HG02610 (cell line): ENCODE results near the gene HHIP.

Experiments
- ATAC-seq: cut with Tn5 transposase; IDR thresholded peaks from one replicate; pipeline ENCODE4 v1.9.1; 2021; ENCODE audit warnings: mild to moderate bottlenecking, moderate library complexity; ENCODE audit not compliant: unreplicated experiment

HHIP gene, protein sequence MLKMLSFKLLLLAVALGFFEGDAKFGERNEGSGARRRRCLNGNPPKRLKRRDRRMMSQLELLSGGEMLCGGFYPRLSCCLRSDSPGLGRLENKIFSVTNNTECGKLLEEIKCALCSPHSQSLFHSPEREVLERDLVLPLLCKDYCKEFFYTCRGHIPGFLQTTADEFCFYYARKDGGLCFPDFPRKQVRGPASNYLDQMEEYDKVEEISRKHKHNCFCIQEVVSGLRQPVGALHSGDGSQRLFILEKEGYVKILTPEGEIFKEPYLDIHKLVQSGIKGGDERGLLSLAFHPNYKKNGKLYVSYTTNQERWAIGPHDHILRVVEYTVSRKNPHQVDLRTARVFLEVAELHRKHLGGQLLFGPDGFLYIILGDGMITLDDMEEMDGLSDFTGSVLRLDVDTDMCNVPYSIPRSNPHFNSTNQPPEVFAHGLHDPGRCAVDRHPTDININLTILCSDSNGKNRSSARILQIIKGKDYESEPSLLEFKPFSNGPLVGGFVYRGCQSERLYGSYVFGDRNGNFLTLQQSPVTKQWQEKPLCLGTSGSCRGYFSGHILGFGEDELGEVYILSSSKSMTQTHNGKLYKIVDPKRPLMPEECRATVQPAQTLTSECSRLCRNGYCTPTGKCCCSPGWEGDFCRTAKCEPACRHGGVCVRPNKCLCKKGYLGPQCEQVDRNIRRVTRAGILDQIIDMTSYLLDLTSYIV

DNA sequence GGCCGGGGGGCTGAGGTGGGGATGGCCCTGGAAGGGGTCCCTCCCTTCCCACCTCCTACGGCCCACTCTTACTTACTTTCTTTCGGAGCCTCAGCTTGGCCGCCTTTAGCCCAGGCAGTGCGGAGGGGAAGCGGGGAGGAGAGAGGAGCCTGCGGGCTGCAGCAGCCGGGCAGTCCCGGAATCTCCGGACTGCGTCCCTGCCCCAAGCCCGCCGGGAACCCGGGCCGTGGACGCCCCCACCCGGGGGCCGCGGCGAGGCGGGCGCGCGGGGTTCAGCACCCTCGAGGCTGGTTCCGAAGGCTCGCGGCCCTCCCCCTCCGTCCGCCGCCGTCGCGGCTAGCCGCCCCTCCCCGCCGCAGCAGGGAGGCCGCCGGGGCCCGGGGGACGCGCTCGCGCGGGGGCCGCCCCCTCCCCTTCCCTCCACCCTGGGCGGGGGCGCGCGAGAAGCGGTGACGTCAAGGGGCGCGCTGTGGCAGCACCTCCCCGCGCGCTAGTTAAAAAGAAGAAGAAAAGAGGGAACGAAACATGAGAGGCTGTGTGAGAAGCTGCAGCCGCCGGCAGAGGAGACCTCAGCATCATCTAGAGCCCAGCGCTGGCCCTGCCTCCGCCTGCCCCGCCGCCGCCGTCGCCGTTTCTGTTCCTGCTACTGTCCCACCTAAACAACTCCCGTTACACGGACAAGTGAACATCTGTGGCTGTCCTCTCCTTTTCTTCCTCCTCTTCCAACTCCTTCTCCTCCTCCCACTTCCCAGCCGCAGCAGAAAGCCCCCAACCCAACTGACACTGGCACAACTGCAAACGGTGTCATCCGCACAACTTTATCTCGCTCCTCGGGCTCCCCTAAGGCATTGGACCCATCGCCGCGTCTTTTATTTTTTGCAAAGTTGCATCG, at the start of gene HHIP:
TSS of gene HHIP (plus strand) at position 526 of the 892 bp plus-strand sequence. CDS start 520 bp downstream, outside the sequence.
- no peak for ATAC-seq

DNA sequence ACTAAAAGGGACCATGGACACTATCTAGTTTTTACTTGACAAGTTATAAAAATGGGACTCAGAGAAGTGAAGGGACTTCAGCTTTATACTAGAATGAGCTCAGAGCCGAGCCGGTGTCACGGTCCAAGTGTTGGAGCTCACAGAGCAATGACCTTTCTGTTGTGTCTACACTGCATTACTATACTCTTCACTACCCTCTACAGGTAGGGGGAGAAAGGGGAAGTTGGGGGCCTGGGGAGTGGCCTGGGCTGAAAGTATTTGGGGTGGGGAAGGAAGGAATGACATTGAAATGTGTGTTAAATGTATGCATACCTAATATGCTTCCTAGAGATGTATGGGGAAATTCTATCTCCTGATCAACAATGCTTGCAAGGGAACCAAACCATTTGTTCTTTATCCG, 48.8 kb upstream of the HHIP start:
- ATAC-seq: no peak

- ATAC-seq: no peak
Observed at GRCh38 chr4:144599621-144600020, 46.3 kb upstream of the HHIP start.

GRCh38 chr4:144611850-144612249, 34.1 kb upstream of the HHIP start:
- ATAC-seq: no peak

DNA sequence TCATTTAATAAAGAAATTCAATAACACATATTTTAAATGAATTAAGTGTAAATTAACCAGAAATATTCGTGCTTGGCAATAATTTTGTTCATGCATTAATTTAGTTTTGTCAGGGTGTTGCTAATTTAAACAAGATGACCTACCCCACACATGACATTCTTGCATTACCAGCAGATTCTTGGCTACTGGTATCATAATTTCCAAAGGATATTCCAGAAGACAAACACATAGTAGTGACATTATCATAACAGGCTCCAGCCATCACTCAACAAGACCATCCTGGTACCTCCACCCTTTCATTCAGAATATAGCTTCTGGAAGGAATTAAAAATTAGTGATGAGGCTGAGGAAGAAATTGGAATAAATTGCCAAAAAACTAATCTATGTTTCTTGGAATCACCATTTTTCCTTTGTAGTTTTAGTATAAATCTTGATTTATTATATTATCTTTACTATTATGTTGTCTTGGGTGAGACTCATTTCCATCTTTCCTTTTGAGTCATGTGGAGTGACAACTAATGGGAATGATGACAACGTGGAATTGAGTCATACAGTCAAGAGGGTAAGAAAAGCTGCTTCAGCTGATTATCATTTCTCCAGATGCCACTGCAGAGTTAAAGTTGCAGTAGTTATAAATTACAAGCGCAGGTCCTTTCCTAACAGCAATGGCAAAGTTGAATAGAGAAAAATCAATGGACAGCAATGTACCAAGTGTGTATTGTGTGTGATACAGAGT, 30.9 kb upstream of the HHIP start:
- no peak for ATAC-seq

DNA sequence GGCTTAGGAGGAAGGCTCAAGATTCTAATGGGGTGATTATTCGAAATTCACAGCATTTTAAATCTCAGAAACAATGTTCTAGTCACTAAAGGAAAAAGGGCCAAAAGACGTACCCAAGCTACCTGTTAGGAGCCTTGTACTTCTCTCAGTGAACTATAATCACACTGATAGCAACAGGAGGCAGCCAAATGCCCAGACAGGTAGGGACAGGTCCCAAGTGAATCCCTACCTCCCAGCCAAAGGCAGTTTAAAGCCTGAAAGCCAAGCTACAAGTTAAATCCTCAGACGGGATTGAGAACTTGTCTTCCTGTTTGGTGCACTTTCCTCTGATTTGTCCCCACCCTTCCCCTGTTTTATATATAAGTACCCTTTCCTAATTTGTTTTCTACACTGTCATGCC, 24.3 kb upstream of the HHIP start:
- ATAC-seq: no peak

- no peak for ATAC-seq
Observed at GRCh38 chr4:144627663-144628076, 18.3 kb upstream of the HHIP start.

- no peak for ATAC-seq
Observed at GRCh38 chr4:144633215-144633614, 12.7 kb upstream of the HHIP start.

GRCh38 chr4:144634978-144635747, 10.8 kb upstream of the HHIP start:
- peak; percentile 99 for ATAC-seq

DNA sequence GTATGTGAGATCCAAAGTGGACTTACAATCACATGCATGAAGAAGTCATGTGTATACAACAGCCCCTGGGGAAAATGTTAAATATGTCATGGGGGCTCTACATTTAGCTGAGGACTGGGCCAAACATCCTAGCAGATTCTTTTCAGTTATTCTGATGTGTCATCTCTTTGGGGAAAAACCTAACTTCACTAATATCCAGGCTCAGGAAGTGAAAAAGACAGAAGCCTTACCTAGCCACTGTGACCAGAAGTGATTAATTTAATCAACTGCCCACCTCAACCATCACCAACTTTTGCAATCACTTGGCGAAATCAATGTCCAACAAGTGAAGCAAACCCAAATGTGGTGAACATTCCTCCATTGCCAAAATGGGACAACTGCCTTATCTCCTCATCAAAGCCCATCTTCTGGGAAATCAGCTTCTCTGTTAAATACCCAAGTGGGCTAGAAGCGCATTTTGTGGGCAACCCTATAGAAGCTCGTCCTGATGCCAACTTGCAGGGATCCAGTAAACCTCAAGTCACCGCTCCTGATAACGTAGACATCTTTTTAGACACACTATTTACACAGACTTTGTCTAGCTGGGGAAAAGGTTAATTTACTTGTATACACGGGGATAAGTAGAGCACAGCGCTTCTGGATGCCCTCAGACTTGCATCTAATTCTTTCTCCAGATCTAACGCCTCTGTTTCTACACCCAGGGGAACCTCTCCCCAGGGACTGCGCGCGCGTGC, 1.4 kb upstream of the HHIP start:
- ATAC-seq: peak; percentile 43

- ATAC-seq: no peak
Observed at GRCh38 chr4:144645102-144645630, 790 bp upstream of the HHIP start.

DNA sequence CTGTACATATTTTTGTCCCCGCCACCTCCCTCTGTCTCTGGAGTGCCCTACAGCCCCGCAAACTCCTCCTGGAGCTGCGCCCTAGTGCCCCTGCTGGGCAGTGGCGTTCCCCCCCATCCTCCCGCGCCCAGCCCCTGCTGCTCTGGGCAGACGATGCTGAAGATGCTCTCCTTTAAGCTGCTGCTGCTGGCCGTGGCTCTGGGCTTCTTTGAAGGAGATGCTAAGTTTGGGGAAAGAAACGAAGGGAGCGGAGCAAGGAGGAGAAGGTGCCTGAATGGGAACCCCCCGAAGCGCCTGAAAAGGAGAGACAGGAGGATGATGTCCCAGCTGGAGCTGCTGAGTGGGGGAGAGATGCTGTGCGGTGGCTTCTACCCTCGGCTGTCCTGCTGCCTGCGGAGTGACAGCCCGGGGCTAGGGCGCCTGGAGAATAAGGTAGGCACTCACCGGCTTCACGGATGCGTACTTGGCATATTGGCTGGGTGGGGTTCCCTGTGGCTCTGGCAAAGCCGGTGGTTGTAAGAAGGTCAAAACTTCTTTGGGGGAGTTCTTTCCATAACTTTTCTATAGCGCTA, 653 bp downstream of the HHIP start:
- no peak for ATAC-seq

DNA sequence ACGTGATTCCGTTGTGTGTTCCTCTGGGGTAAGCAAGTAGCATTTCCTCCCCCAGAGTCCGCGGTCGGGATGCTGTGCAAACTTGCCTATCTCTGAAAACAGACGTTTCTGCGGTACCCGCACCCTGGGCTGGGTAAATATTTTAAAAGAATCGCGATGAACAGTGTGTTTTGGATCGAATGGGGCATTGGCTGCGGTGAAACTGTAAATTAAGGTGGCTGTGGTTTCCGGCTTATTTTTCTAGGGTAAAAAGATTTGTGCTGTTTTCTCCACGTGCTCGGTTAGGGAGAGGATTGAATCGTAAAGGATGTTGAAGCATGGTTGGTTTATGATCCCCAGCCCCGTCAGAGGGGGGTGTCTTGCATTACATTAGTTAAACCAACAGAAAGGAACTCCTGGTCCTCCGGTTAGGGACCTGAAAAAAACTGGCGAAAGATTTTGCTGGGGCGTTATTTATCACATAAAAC, 1.2 kb downstream of the HHIP start:
- no peak for ATAC-seq

- no peak for ATAC-seq
Observed at GRCh38 chr4:144647590-144647989, 1.6 kb downstream of the HHIP start.

- no peak for ATAC-seq
Observed at GRCh38 chr4:144648042-144648441, 2.1 kb downstream of the HHIP start.

DNA sequence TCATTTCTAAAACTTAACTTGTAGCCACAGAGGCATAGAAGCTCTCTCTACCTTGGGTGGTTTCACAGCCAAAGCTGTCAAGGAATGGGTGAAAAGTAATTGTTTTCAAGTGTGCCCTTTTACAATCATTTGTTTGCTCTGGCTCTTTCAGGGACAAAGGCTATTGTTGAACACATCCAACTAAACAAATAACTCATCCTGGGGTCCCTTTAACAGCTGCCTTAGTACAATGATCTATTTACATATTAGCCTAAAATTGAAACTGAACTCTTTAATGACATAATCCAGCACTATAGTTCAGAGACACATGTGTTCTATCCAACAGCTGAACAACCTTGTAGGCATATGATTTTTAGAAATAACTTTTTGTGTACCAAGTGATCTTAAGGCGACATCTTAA, 3.7 kb downstream of the HHIP start:
- ATAC-seq: no peak

- no peak for ATAC-seq
Observed at GRCh38 chr4:144650311-144651005, 4.5 kb downstream of the HHIP start.
